Panc1 (cell line): ENCODE results near the gene B4GALNT4. TPM values are rescaled to one million over a fixed set of nuclear protein-coding genes. Genes with fewer than 3 reads are reported as not detected.

Source experiments
- ATAC-seq: fragments of 200-7000 bp; cut with Tn5 transposase; 2 replicates; pipeline ENCODE4 v1.9.1; 2020; ENCODE audit warnings: mild to moderate bottlenecking, moderate library complexity
- BruUV-seq: library from RNA; stranded (reverse); fragments of 400-500 nt; replicated peaks from 2 replicates; lab custom pipeline; 2021; lab: Mats Ljungman, UMichigan
- CTCF ChIA-PET: fragments of 300-600 bp; sonication (Branson Sonifier 250); formaldehyde crosslinking; loops from one replicate; lab custom pipeline; 2022; ENCODE audit warnings: antibody characterized with exemption; lab: Charles Lee
- POLR2A ChIA-PET: fragments of 300-600 bp; sonication (Branson Sonifier 250); formaldehyde crosslinking; loops from one replicate; lab custom pipeline; 2022; ENCODE audit warnings: antibody characterized with exemption; lab: Charles Lee
- DNase-seq: peaks from one replicate; pipeline ENCODE4 v3.0.0-alpha.2; 2010; ENCODE audit warnings: low read depth, low spot score
- H3K27ac ChIP-seq: 2 replicates; pipeline ENCODE4 v1.5.1; 2011; ENCODE audit warnings: mild to moderate bottlenecking, low read length, inconsistent platforms
- H3K27me3 ChIP-seq: fragments of 200-500 bp; sonication (Bioruptor generic); 2 replicates; pipeline ENCODE4 v1.6.0; 2014; ENCODE audit warnings: low read length, inconsistent platforms; ENCODE audit not compliant: control insufficient read depth, insufficient read depth
- H3K36me3 ChIP-seq: fragments of 200-500 bp; sonication (Bioruptor generic); 2 replicates; pipeline ENCODE4 v1.5.1; 2014; ENCODE audit warnings: inconsistent platforms, mild to moderate bottlenecking, low read length, moderate library complexity; ENCODE audit not compliant: control insufficient read depth, insufficient read depth
- H3K4me1 ChIP-seq: 2 replicates; pipeline ENCODE4 v1.5.1; 2011; ENCODE audit warnings: inconsistent platforms, mild to moderate bottlenecking, low read length, moderate library complexity; ENCODE audit not compliant: control insufficient read depth, insufficient read depth
- H3K4me3 ChIP-seq, 2 experiments: 2 replicates each; pipeline ENCODE4 v1.5.1; 2011 to 2012; ENCODE audit warnings: low read depth in 2 of 2, low read length in 2 of 2, mild to moderate bottlenecking in 2 of 2, inconsistent platforms in 1 of 2, moderate library complexity in 1 of 2
- H3K9me3 ChIP-seq: fragments of 200-500 bp; sonication (Bioruptor generic); 2 replicates; pipeline ENCODE4 v1.5.1; 2014; ENCODE audit warnings: low read depth, mild to moderate bottlenecking, inconsistent platforms, low read length, moderate library complexity; ENCODE audit not compliant: control insufficient read depth, insufficient read depth
- POLR2AphosphoS5 ChIP-seq: IDR thresholded peaks from 2 replicates; pipeline ENCODE4 v1.6.1; 2012; ENCODE audit warnings: mild to moderate bottlenecking, low read depth, low read length, moderate library complexity
- SIN3A ChIP-seq: IDR thresholded peaks from 2 replicates; pipeline ENCODE4 v1.6.1; 2012; ENCODE audit warnings: low read depth, mild to moderate bottlenecking, low read length, moderate library complexity, borderline replicate concordance; ENCODE audit not compliant: insufficient read depth
- TCF7L2 ChIP-seq: IDR thresholded peaks from 2 replicates; pipeline ENCODE4 v1.6.1; 2011; ENCODE audit warnings: mild to moderate bottlenecking, low read depth, low read length, inconsistent platforms
- in situ Hi-C: cut with HindIII; loops from 2 replicates; pipeline ENCODE4 v1.10.0; 2016; ENCODE audit warnings: low sequenced_read_pairs, low pct_unique_long_range_greater_than_20kb
- intact Hi-C: fragments of 100-400 bp; cut with micrococcal nuclease; formaldehyde crosslinking; loops from one replicate; pipeline ENCODE4 v1.10.0; 2022; ENCODE audit not compliant: unreplicated experiment
- total RNA-seq: library from RNA; stranded (reverse); gene quantifications from one replicate; pipeline ENCODE4 v1.2.1, GENCODE V29; 2021; ENCODE audit not compliant: unreplicated experiment
- TF ChIP-seq, protein P1 (sequence below): fragments of 450-650 bp; IDR thresholded peaks from 2 replicates; pipeline ENCODE4 v1.5.1; 2017; ENCODE audit warnings: mild to moderate bottlenecking
- TF ChIP-seq, protein P2 (sequence below), 2 experiments: IDR thresholded peaks; 2 replicates each; pipeline ENCODE4 v1.6.1; 2011 to 2012; ENCODE audit warnings: low read depth in 2 of 2, control low read depth in 1 of 2, low read length in 1 of 2, mild to moderate bottlenecking in 1 of 2, moderate library complexity in 1 of 2; ENCODE audit not compliant: insufficient read depth in 1 of 2

The B4GALNT4 gene
- total RNA-seq, 1 experiment from 2014 or later = 122 TPM

DNA sequence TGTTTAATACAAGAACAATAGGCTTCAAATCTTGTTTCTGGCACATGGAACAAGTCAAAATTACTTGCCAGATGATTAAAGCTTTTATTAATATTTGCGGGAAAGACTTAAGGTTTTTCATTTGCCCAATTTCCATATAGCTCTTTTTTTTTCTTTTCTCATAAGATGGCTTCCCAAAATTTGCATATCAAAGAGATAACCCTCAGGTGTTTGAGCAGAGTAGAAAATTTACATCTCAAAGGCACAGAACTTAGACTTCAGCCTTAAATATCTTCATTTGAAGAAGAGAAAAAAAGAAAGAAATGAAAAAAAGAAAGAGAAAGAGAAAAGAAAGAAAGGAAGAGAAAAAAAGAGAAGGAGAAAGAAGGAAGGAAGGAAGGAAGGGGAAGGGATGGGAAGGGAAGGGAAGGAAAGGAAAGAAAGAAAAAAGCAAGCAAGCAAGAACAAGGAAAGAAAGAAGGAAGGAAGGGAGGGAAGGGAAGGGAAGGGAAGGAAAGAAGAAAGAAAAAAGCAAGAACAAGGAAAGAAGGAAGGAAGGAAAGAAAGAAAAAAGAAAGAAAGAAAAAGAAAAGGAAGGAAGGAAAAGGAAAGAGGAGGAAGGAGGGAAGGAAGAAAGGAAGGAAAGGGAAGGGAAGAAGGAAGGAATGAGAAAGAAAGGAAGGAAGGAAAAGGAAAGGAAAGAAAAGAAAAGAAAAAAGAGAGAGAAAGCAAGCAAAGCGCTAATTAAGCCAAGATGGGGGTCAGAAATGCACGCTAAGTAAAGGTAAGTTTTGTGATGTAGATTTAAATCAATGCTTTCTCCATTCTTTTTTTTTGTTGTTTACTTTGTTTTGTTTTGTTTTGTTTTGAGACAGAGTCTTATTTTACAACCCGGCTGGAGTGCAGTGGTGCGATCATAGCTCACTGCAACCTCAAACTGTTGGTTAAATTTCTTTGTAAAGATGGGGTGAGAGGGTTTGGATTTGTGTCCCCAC is 28.5 kb upstream of the B4GALNT4 start:
- no peaks in the 10 kb centered on the region for H3K36me3 ChIP-seq
- no peak for DNase-seq
- TF ChIP-seq, protein P1, sequence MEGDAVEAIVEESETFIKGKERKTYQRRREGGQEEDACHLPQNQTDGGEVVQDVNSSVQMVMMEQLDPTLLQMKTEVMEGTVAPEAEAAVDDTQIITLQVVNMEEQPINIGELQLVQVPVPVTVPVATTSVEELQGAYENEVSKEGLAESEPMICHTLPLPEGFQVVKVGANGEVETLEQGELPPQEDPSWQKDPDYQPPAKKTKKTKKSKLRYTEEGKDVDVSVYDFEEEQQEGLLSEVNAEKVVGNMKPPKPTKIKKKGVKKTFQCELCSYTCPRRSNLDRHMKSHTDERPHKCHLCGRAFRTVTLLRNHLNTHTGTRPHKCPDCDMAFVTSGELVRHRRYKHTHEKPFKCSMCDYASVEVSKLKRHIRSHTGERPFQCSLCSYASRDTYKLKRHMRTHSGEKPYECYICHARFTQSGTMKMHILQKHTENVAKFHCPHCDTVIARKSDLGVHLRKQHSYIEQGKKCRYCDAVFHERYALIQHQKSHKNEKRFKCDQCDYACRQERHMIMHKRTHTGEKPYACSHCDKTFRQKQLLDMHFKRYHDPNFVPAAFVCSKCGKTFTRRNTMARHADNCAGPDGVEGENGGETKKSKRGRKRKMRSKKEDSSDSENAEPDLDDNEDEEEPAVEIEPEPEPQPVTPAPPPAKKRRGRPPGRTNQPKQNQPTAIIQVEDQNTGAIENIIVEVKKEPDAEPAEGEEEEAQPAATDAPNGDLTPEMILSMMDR = no peak
- no peak for TF ChIP-seq TCF7L2
- TF ChIP-seq, protein P2, sequence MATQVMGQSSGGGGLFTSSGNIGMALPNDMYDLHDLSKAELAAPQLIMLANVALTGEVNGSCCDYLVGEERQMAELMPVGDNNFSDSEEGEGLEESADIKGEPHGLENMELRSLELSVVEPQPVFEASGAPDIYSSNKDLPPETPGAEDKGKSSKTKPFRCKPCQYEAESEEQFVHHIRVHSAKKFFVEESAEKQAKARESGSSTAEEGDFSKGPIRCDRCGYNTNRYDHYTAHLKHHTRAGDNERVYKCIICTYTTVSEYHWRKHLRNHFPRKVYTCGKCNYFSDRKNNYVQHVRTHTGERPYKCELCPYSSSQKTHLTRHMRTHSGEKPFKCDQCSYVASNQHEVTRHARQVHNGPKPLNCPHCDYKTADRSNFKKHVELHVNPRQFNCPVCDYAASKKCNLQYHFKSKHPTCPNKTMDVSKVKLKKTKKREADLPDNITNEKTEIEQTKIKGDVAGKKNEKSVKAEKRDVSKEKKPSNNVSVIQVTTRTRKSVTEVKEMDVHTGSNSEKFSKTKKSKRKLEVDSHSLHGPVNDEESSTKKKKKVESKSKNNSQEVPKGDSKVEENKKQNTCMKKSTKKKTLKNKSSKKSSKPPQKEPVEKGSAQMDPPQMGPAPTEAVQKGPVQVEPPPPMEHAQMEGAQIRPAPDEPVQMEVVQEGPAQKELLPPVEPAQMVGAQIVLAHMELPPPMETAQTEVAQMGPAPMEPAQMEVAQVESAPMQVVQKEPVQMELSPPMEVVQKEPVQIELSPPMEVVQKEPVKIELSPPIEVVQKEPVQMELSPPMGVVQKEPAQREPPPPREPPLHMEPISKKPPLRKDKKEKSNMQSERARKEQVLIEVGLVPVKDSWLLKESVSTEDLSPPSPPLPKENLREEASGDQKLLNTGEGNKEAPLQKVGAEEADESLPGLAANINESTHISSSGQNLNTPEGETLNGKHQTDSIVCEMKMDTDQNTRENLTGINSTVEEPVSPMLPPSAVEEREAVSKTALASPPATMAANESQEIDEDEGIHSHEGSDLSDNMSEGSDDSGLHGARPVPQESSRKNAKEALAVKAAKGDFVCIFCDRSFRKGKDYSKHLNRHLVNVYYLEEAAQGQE (IDR thresholded peaks at IDR 0.05; ENCODE audit: insufficient read depth in 1 of 2, low read depth in 2 of 2, low read length in 1 of 2) = no peak
- TF ChIP-seq POLR2AphosphoS5 = no peak
- no peak for TF ChIP-seq SIN3A
- no peaks in the 10 kb centered on the region for H3K9me3 ChIP-seq
- H3K27ac ChIP-seq = no peak overlapping the region
- H3K27me3 ChIP-seq = no peaks in the 10 kb centered on the region
- no peak overlapping the region for H3K4me3 ChIP-seq
- ATAC-seq = no peak
- ChIA-PET CTCF (no interaction called here), POLR2A (interaction anchor here (0.5 kb wide), 1 partner anchor 11 kb away, joined by 6 read pairs; no protein-coding TSS in a partner anchor)
- intact Hi-C loops (no loop called here), in situ Hi-C loops (no loop called here)
- peaks cover 2% of the 10 kb centered on the region; the same call in 1 of the 2 replicates for H3K4me1 ChIP-seq
- no TSS peak for BruUV-seq

GRCh38 chr11:342328-342727 is 27.0 kb upstream of the B4GALNT4 start:
- TF ChIP-seq, protein P2 (IDR thresholded peaks at IDR 0.05; ENCODE audit: insufficient read depth in 1 of 2, low read depth in 2 of 2, low read length in 1 of 2) = no peak
- TF ChIP-seq POLR2AphosphoS5 (no peak), SIN3A (no peak), TCF7L2 (no peak)
- TF ChIP-seq, protein P1 = no peak
- in situ Hi-C loops (no loop called here), intact Hi-C loops (no loop called here)
- ChIA-PET CTCF (no interaction called here), POLR2A (interaction anchor here (0.9 to 1.1 kb wide), 2 partner anchors 13 to 18 kb away, joined by 3 to 4 read pairs; no protein-coding TSS in a partner anchor)
- DNase-seq = no peak
- BruUV-seq = no TSS peak
- Histone ChIP-seq H3K9me3 (no peaks in the 10 kb centered on the region), H3K4me1 (no peaks in the 10 kb centered on the region), H3K27ac (no peak overlapping the region), H3K4me3 (no peak overlapping the region), H3K27me3 (no peaks in the 10 kb centered on the region), H3K36me3 (no peaks in the 10 kb centered on the region)
- ATAC-seq = no peak
